Measurements from ENCODE around the gene RTN4R.
"Not testable (repeated sequence)": the region's sequence is repeated elsewhere in the genome, so short reads cannot be mapped to it uniquely, and the experiment has no call there.

RTN4R gene

GRCh38 chr22:20305894-20306645 lies 38.0 kb upstream of the RTN4R start:
- no peak for DNase-seq

- DNase-seq, result not testable (repeated sequence)
Measured at GRCh38 chr22:20305230-20305893, 37.2 kb upstream of the RTN4R start.

- no peak for DNase-seq
Measured at GRCh38 chr22:20304646-20305045, 36.5 kb upstream of the RTN4R start.

GRCh38 chr22:20303229-20303534 lies 35.1 kb upstream of the RTN4R start:
- not testable (repeated sequence) for DNase-seq

GRCh38 chr22:20302438-20303228 lies 34.5 kb upstream of the RTN4R start:
- no peak for DNase-seq

GRCh38 chr22:20299746-20300136 lies 31.6 kb upstream of the RTN4R start:
- DNase-seq, result no peak

GRCh38 chr22:20298803-20299745 lies 31.0 kb upstream of the RTN4R start:
- peak; percentile 70 to 82 for DNase-seq

- DNase-seq, result no peak
Measured at GRCh38 chr22:20298110-20298802, 30.1 kb upstream of the RTN4R start.

- no peak for DNase-seq
Measured at GRCh38 chr22:20297414-20298109, 29.4 kb upstream of the RTN4R start.

- no peak for DNase-seq
Measured at GRCh38 chr22:20296598-20296997, 28.5 kb upstream of the RTN4R start.

- DNase-seq, result no peak
Measured at GRCh38 chr22:20295262-20296064, 27.3 kb upstream of the RTN4R start.

GRCh38 chr22:20292673-20293232 lies 24.6 kb upstream of the RTN4R start:
- no peak for DNase-seq

GRCh38 chr22:20292108-20292507 lies 24.0 kb upstream of the RTN4R start:
- DNase-seq, result no peak

GRCh38 chr22:20291604-20292063 lies 23.5 kb upstream of the RTN4R start:
- no peak for DNase-seq

GRCh38 chr22:20291249-20291586 lies 23.1 kb upstream of the RTN4R start:
- no peak for DNase-seq

- DNase-seq, result no peak
Measured at GRCh38 chr22:20290578-20291248, 22.6 kb upstream of the RTN4R start.

- no peak for DNase-seq
Measured at GRCh38 chr22:20290045-20290392, 21.9 kb upstream of the RTN4R start.

GRCh38 chr22:20289182-20290044 lies 21.3 kb upstream of the RTN4R start:
- not testable (repeated sequence) for DNase-seq
